Keratinocyte (primary cell): Measurements from ENCODE around the gene ATPAF1. TPM values are rescaled to one million over a fixed set of nuclear protein-coding genes. Genes with fewer than 3 reads are reported as not detected.

Source experiments
- DNase-seq: peaks from one replicate; pipeline ENCODE4 v3.0.0-alpha.2; 2011; ENCODE audit warnings: low read depth, missing footprints, low spot score
- FAIRE-seq: peaks from 2 replicates; lab custom pipeline; 2011; peaks lifted over from hg19 to GRCh38; lab: Jason Lieb, UNC
- H2AFZ ChIP-seq: 2 replicates; pipeline ENCODE4 v1.6.0; 2012; ENCODE audit warnings: low read length, control low read depth, inconsistent platforms; ENCODE audit not compliant: control insufficient read depth
- H3K27ac ChIP-seq: 2 replicates; pipeline ENCODE4 v1.5.1; 2011; ENCODE audit warnings: low read length; ENCODE audit not compliant: control insufficient read depth, insufficient read depth
- H3K27me3 ChIP-seq: 3 replicates; pipeline ENCODE4 v1.6.0; 2011; ENCODE audit warnings: low read length; ENCODE audit not compliant: control insufficient read depth, insufficient read depth; ENCODE audit errors: extremely low read depth
- H3K36me3 ChIP-seq, 2 experiments: 2 replicates in 1 of 2; 3 replicates in 1 of 2; pipeline ENCODE4 v1.5.1; 2011; ENCODE audit warnings: low read length in 2 of 2, mild to moderate bottlenecking in 1 of 2; ENCODE audit not compliant: control insufficient read depth in 2 of 2, insufficient read depth in 2 of 2; ENCODE audit errors: extremely low read depth in 1 of 2
- H3K4me1 ChIP-seq: 3 replicates; pipeline ENCODE4 v1.5.1; 2011; ENCODE audit warnings: low read length; ENCODE audit not compliant: control insufficient read depth, insufficient read depth; ENCODE audit errors: extremely low read depth
- H3K4me2 ChIP-seq: 3 replicates; pipeline ENCODE4 v1.6.0; 2011; ENCODE audit warnings: low read depth, low read length; ENCODE audit not compliant: control insufficient read depth, insufficient read depth; ENCODE audit errors: extremely low read depth
- H3K4me3 ChIP-seq, 3 experiments: fragments of 200-600 bp in 1 of 3; sonication (generic) in 1 of 3; 2 replicates in 2 of 3; 3 replicates in 1 of 3; pipeline ENCODE4 v1.5.1; 2011 to 2016; ENCODE audit warnings: low read length in 3 of 3, mild to moderate bottlenecking in 3 of 3, control low read depth in 2 of 3, inconsistent platforms in 1 of 3, low read depth in 1 of 3, mixed read lengths in 1 of 3, mixed run types in 1 of 3, moderate library complexity in 1 of 3; ENCODE audit not compliant: control insufficient read depth in 2 of 3, insufficient read depth in 2 of 3; ENCODE audit errors: extremely low read depth in 1 of 3
- H3K79me2 ChIP-seq: 2 replicates; pipeline ENCODE4 v1.6.0; 2012; ENCODE audit warnings: low read length; ENCODE audit not compliant: control insufficient read depth, insufficient read depth
- H3K9ac ChIP-seq: 3 replicates; pipeline ENCODE4 v1.6.0; 2011; ENCODE audit warnings: low read length; ENCODE audit not compliant: control insufficient read depth, insufficient read depth; ENCODE audit errors: extremely low read depth
- H3K9me1 ChIP-seq: 3 replicates; pipeline ENCODE4 v1.6.0; 2011; ENCODE audit warnings: low read length; ENCODE audit not compliant: control insufficient read depth, insufficient read depth; ENCODE audit errors: extremely low read depth
- H3K9me3 ChIP-seq: 2 replicates; pipeline ENCODE4 v1.5.1; 2012; ENCODE audit warnings: low read depth, low read length; ENCODE audit not compliant: control insufficient read depth
- H4K20me1 ChIP-seq: 3 replicates; pipeline ENCODE4 v1.6.0; 2011; ENCODE audit warnings: low read length; ENCODE audit not compliant: control insufficient read depth, insufficient read depth; ENCODE audit errors: extremely low read depth
- EZH2 ChIP-seq: IDR thresholded peaks from one replicate; pipeline ENCODE4 v1.6.1; 2012; ENCODE audit warnings: inconsistent platforms, mild to moderate bottlenecking, low read length, moderate library complexity
- dilution Hi-C: fragments of 300-500 bp; cut with MboI; formaldehyde crosslinking; loops from one replicate; pipeline ENCODE4 v1.7.0; 2020; ENCODE audit warnings: low sequenced_read_pairs; ENCODE audit not compliant: extremely low pct_ligation_motif_present
- polyA plus RNA-seq, 5 experiments: library from polyadenylated mRNA; depleted of rRNA in 3 of 5; stranded (reverse) in 3 of 5; stranded (forward) in 1 of 5; unstranded in 1 of 5; fragments of >200 nt; gene quantifications; 1 replicate in 1 of 5; 2 replicates in 3 of 5; 3 replicates in 1 of 5; pipeline versions ENCODE4 v1.2.1 to v1.2.3, GENCODE V29; 2011 to 2012; ENCODE audit warnings: missing spikeins in 2 of 5, low read depth in 1 of 5, low replicate concordance in 1 of 5
- TF ChIP-seq, protein P1 (sequence below), 3 experiments: IDR thresholded peaks in 1 of 3; conservative IDR thresholded peaks in 1 of 3; optimal IDR thresholded peaks in 1 of 3; 2 replicates in 2 of 3; 3 replicates in 1 of 3; pipeline versions ENCODE3 to v1.5.1; 2011; ENCODE audit warnings: low read length in 3 of 3, mild to moderate bottlenecking in 3 of 3, moderate library complexity in 2 of 3, control low read depth in 1 of 3, inconsistent platforms in 1 of 3; ENCODE audit not compliant: insufficient read depth in 2 of 3; ENCODE audit errors: extremely low read depth in 1 of 3

Gene ATPAF1
- polyA plus RNA-seq, 1 donor (not counting 4 experiments of a cell fraction or from before 2014, with no cell fraction given): 55.6 TPM

DNA sequence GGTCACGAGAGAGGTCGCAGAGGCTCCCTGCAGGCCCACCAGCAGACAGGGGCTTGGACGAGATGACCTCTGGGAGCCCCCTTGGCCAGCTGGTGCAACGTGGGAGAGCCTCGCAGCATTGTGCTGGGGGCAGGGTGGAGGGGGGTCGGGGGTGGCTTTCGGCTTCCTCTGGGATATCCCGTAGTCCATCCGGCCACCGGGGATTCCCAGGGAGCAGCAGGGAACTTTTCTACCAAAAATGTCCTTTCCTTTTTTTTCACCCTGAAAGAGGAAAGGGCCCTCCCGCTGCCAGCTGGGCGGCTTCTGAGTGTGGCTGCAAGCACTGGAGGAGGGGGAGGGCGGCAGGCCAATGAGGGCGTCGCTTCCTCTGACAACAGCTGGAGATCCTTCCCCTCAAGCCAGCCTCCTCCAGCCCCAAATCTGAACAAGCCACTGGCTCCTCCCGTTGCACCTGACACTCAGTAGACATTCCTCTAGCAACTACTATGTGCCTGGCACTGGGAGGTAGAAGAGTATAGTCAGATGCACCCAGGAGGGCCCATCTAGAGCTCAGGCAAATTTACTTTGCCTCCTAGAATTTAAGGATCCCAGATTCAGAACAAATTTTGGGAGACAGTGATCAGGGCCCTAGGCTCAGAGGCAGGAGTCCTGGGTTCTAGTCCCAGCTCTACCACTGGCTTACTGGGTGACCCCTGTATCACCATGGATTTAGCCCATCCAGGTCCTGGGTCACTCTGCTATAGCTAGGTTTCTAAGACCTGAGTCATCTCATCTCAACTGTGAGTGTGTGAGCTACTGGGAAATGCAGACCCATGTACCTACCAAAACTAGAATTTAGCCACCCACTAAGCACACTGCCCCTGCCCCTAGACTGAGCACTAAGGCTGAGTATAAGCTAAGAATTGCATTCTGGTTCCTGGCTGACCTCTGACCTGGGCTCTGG lies 54.2 kb downstream of the ATPAF1 start:
- Histone ChIP-seq H3K4me1 (peaks cover 58% of the 10 kb centered on the region), H4K20me1 (no peaks in the 10 kb centered on the region), H3K4me2 (peak overlapping the region; percentile 52), H3K9me1 (peaks cover 5% of the 10 kb centered on the region), H3K9ac (peak overlapping the region; percentile 38), H3K27me3 (no peaks in the 10 kb centered on the region), H3K36me3 (peaks cover 6 to 8% of the 10 kb centered on the region in 2 experiments), H3K4me3 (peak overlapping the region in 1 of 3 experiments; percentile 22), H3K27ac (peak overlapping the region; percentile 30), H3K9me3 (no peaks in the 10 kb centered on the region), H2AFZ (no peak overlapping the region), H3K79me2 (peaks cover 13% of the 10 kb centered on the region)
- no peak for TF ChIP-seq EZH2
- TF ChIP-seq, protein P1, sequence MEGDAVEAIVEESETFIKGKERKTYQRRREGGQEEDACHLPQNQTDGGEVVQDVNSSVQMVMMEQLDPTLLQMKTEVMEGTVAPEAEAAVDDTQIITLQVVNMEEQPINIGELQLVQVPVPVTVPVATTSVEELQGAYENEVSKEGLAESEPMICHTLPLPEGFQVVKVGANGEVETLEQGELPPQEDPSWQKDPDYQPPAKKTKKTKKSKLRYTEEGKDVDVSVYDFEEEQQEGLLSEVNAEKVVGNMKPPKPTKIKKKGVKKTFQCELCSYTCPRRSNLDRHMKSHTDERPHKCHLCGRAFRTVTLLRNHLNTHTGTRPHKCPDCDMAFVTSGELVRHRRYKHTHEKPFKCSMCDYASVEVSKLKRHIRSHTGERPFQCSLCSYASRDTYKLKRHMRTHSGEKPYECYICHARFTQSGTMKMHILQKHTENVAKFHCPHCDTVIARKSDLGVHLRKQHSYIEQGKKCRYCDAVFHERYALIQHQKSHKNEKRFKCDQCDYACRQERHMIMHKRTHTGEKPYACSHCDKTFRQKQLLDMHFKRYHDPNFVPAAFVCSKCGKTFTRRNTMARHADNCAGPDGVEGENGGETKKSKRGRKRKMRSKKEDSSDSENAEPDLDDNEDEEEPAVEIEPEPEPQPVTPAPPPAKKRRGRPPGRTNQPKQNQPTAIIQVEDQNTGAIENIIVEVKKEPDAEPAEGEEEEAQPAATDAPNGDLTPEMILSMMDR (optimal IDR thresholded peaks at IDR 0.05 in 1 of 3, IDR thresholded peaks at IDR 0.05 in 1 of 3, conservative IDR thresholded peaks at IDR 0.05 in 1 of 3; ENCODE audit: extremely low read depth in 1 of 3, insufficient read depth in 2 of 3, low read length in 3 of 3): no peak
- FAIRE-seq: peak; percentile 64
- dilution Hi-C loops: no loop called here
- peak; percentile 61 for DNase-seq

DNA sequence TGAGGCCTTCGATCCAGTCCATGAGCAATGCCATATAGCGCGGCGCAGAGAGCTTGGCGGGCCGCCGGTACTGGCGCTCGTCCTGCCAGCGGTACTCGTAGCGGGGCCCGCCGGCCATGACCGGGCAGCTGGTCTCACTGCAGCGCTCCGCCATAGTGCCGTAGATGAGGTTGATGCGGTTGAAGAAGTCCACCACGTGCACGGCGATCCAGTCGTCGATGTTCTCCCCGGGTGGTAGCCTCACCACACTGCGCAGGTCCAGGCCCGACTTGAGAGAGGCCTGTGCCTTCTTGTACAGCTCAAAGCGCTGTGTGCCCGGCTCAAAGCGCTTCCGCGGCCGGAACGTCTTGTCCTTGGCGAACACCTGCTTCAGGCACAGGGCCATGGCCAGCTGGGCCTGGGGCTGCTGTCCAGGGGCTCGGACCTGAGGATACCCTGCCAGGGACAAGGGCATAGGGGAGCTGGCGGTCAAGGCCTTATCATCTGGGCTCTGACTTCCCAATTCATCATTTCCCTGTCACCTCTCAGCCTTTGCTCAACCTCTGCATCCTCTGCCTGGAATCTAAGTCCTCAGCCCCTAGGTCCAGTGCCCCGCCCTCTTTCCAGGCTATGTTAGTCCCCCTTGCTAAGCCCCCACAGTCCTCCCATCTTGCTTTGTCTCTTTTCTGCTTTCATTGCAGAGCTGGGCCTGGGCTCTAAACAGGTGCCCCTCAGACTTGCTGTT lies 55.1 kb downstream of the ATPAF1 start:
- Histone ChIP-seq H2AFZ (peak overlapping the region; percentile 25), H3K9me3 (no peaks in the 10 kb centered on the region), H3K27me3 (no peaks in the 10 kb centered on the region), H3K4me1 (peaks cover 58% of the 10 kb centered on the region), H3K27ac (peak overlapping the region; percentile 30), H3K4me3 (peak overlapping the region in 1 of 3 experiments; percentile 22), H3K36me3 (peaks cover 14 to 15% of the 10 kb centered on the region in 2 experiments), H3K9me1 (peaks cover 5% of the 10 kb centered on the region), H4K20me1 (no peaks in the 10 kb centered on the region), H3K79me2 (peaks cover 13% of the 10 kb centered on the region), H3K4me2 (peak overlapping the region; percentile 52), H3K9ac (peak overlapping the region; percentile 38)
- FAIRE-seq (no peak), DNase-seq (no peak)
- dilution Hi-C loops: no loop called here
- TF ChIP-seq, protein P1 (optimal IDR thresholded peaks at IDR 0.05 in 1 of 3, IDR thresholded peaks at IDR 0.05 in 1 of 3, conservative IDR thresholded peaks at IDR 0.05 in 1 of 3; ENCODE audit: extremely low read depth in 1 of 3, insufficient read depth in 2 of 3, low read length in 3 of 3): no peak
- no peak for TF ChIP-seq EZH2
